Measurements from ENCODE around the gene BMI1. TPM values are rescaled to one million over a fixed set of nuclear protein-coding genes. Genes with fewer than 3 reads are reported as not detected.

BMI1 gene
- total RNA-seq, 1 experiment from 2014 or later: 121 TPM

DNA sequence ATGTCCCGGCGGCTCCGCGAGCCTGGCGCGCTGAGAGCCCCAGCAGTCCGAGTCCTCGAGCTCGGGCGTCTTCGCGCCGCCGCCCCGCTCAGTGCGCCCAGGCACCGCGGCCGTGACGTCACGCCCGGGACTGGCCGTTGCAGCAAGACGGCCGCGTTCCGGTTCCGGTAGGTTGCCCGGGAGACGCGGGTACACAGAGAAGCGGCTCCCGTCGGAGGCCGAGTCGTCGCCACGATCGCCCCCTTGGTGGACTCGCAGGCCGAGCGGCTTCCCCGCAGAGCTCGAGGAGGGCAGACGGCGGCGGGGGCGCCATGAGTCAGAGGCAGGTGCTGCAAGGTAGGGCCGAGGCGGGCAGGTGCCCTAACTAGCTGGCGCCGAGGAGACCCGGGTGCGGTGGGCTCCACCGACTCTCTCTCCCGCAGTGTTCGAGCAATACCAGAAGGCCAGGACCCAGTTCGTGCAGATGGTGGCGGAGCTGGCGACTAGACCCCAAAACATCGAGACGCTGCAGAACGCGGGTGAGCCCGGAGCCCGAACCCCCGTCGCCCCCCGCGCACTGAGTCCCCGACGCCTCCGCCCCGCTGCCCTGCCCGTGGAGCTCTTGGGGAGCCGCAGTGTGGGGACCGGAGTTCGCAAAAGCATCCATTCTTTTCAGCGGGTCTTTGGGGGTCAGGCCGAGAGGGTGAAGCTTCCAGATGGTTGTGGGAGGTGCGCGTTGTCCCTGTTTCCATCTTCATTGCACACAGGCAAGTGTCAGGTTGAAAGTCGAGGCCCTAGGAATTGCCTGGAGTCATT lies 24.6 kb downstream of the BMI1 start, which contains the start of gene SPAG6:
Gene SPAG6 (plus strand): TSS at position 196 of the 795 bp plus-strand sequence. CDS start 116 bp downstream, at position 312.
- Histone ChIP-seq H3K9me3 (no peaks in the 10 kb centered on the region), H3K4me1 (no peaks in the 10 kb centered on the region; the same call in 1 of the 2 replicates), H3K36me3 (ENCODE audit: control insufficient read depth, insufficient read depth, low read length) (no peaks in the 10 kb centered on the region), H3K4me3 (ENCODE audit: low read depth, low read length) (no peak within 1 kb of the TSS), H3K27me3 (replicated peaks; ENCODE audit: control insufficient read depth, insufficient read depth, low read length) (no peaks in the 10 kb centered on the region; the same call in 1 of the 2 replicates)
- H3K4me1 Mint-ChIP-seq (ENCODE audit: low read depth, unreplicated experiment): peaks cover 7% of the 10 kb centered on the region
- DNase-seq: no peak
- no peak within 1 kb of the TSS for H3K27ac Mint-ChIP-seq (ENCODE audit: unreplicated experiment)
- no peaks in the 10 kb centered on the region for H3K36me3 Mint-ChIP-seq (ENCODE audit: insufficient read depth, unreplicated experiment)
- TF ChIP-seq, protein P1, sequence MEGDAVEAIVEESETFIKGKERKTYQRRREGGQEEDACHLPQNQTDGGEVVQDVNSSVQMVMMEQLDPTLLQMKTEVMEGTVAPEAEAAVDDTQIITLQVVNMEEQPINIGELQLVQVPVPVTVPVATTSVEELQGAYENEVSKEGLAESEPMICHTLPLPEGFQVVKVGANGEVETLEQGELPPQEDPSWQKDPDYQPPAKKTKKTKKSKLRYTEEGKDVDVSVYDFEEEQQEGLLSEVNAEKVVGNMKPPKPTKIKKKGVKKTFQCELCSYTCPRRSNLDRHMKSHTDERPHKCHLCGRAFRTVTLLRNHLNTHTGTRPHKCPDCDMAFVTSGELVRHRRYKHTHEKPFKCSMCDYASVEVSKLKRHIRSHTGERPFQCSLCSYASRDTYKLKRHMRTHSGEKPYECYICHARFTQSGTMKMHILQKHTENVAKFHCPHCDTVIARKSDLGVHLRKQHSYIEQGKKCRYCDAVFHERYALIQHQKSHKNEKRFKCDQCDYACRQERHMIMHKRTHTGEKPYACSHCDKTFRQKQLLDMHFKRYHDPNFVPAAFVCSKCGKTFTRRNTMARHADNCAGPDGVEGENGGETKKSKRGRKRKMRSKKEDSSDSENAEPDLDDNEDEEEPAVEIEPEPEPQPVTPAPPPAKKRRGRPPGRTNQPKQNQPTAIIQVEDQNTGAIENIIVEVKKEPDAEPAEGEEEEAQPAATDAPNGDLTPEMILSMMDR (IDR thresholded peaks at IDR 0.05; ENCODE audit: insufficient read depth in 1 of 2, low read depth in 1 of 2, low read length in 1 of 2, severe bottlenecking in 1 of 2, unreplicated experiment in 1 of 2): no peak
- peaks cover 10% of the 10 kb centered on the region for H3K9me3 Mint-ChIP-seq (ENCODE audit: unreplicated experiment)
- ChIA-PET CTCF (no interaction called here), POLR2A (no interaction called here)
- no peak within 1 kb of the TSS for H3K4me3 Mint-ChIP-seq (ENCODE audit: unreplicated experiment)
- intact Hi-C loops (cut with micrococcal nuclease; ENCODE audit: unreplicated experiment): no loop called here
- BruUV-seq (replicated peaks): no TSS peak
- H3K27me3 Mint-ChIP-seq (ENCODE audit: insufficient read depth, unreplicated experiment): peaks cover 5% of the 10 kb centered on the region

DNA sequence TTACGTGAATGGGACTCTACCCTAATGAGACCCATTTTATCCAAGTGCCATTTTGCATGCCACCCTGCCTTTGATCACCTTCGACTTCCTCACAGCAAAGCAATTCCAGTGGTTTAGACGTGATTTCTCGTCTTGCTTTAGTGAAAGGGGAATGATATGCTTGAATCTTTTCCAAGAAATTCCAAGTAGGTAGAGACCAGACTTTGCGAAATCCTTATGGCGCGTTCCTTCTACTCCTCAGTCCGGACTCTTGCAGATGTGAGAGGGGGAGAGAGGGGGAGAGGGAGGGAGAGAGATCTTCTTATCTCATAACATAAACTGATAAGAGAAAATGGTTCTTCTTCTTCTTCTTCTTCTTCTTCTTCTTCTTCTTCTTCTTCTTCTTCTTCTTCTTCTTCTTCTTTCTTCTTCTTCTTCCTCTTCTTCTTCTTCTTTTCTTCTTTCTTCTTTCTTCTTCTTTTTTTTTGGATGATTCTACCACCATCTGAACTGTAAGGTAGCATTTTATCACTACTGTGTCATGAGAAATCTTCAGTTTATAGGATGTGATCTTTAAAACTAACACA lies 25.3 kb downstream of the BMI1 start:
- DNase-seq: no peak
- Histone ChIP-seq H3K27me3 (replicated peaks; ENCODE audit: control insufficient read depth, insufficient read depth, low read length) (no peaks in the 10 kb centered on the region; the same call in 1 of the 2 replicates), H3K9me3 (no peaks in the 10 kb centered on the region), H3K36me3 (ENCODE audit: control insufficient read depth, insufficient read depth, low read length) (no peaks in the 10 kb centered on the region), H3K4me3 (ENCODE audit: low read depth, low read length) (no peak overlapping the region), H3K4me1 (no peaks in the 10 kb centered on the region; the same call in 1 of the 2 replicates)
- POLR2A ChIA-PET: no interaction called here
- Mint-ChIP-seq H3K27me3 (ENCODE audit: insufficient read depth, unreplicated experiment) (peaks cover 5% of the 10 kb centered on the region), H3K36me3 (ENCODE audit: insufficient read depth, unreplicated experiment) (no peaks in the 10 kb centered on the region), H3K9me3 (ENCODE audit: unreplicated experiment) (peaks cover 10% of the 10 kb centered on the region), H3K27ac (ENCODE audit: unreplicated experiment) (no peak overlapping the region), H3K4me3 (ENCODE audit: unreplicated experiment) (no peak overlapping the region), H3K4me1 (ENCODE audit: low read depth, unreplicated experiment) (peaks cover 6% of the 10 kb centered on the region)
- intact Hi-C loops (cut with micrococcal nuclease; ENCODE audit: unreplicated experiment): no loop called here
- TF ChIP-seq, protein P1 (IDR thresholded peaks at IDR 0.05; ENCODE audit: insufficient read depth in 1 of 2, low read depth in 1 of 2, low read length in 1 of 2, severe bottlenecking in 1 of 2, unreplicated experiment in 1 of 2): no peak
- CTCF ChIA-PET: no interaction called here
- BruUV-seq (replicated peaks): no TSS peak

DNA sequence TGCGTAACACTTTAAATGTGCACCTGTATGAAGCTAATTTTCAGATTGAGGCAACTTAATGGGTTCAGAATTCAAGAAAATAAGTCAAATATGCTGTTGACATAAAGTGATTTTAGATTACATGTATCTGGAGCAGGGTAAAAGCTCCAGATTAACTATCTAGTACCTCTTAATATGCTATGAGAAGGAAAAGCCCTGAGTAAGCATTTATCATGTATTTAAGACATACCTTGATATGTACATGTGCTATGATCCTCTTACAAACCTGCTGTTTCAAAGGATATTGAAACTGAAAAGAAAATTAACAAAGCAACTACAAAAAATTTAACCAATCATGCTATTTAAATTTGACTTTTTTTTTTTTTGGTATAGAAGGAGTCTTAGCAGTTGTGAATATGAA lies 28.9 kb downstream of the BMI1 start:
- Mint-ChIP-seq H3K4me3 (ENCODE audit: unreplicated experiment) (no peak overlapping the region), H3K27ac (ENCODE audit: unreplicated experiment) (no peak overlapping the region), H3K36me3 (ENCODE audit: insufficient read depth, unreplicated experiment) (no peaks in the 10 kb centered on the region), H3K4me1 (ENCODE audit: low read depth, unreplicated experiment) (no peaks in the 10 kb centered on the region), H3K9me3 (ENCODE audit: unreplicated experiment) (peaks cover 10% of the 10 kb centered on the region), H3K27me3 (ENCODE audit: insufficient read depth, unreplicated experiment) (peaks cover 2% of the 10 kb centered on the region)
- H3K9me3 ChIP-seq: no peaks in the 10 kb centered on the region
- ChIA-PET POLR2A (no interaction called here), CTCF (interaction anchor here (1.2 kb wide), 1 partner anchor 34 kb away, joined by 4 read pairs; no protein-coding TSS in a partner anchor)
- BruUV-seq (replicated peaks): no TSS peak
- no peaks in the 10 kb centered on the region for H3K36me3 ChIP-seq (ENCODE audit: control insufficient read depth, insufficient read depth, low read length)
- intact Hi-C loops (cut with micrococcal nuclease; ENCODE audit: unreplicated experiment): no loop called here
- no peak for DNase-seq
- TF ChIP-seq, protein P1 (IDR thresholded peaks at IDR 0.05; ENCODE audit: insufficient read depth in 1 of 2, low read depth in 1 of 2, low read length in 1 of 2, severe bottlenecking in 1 of 2, unreplicated experiment in 1 of 2): no peak
- no peaks in the 10 kb centered on the region for H3K4me1 ChIP-seq
- no peak overlapping the region for H3K4me3 ChIP-seq (ENCODE audit: low read depth, low read length)
- H3K27me3 ChIP-seq (replicated peaks; ENCODE audit: control insufficient read depth, insufficient read depth, low read length): no peaks in the 10 kb centered on the region

Data from Caco-2 (cell line).